ENCODE data around the gene SLAIN1.

- TF ChIP-seq CTCF (IDR thresholded peaks at IDR 0.05 in 8 of 11, conservative IDR thresholded peaks at IDR 0.05 in 3 of 11) (no peak), POLR2A (IDR thresholded peaks at IDR 0.05) (no peak), POLR2AphosphoS5 (IDR thresholded peaks at IDR 0.05) (no peak)
Observed at GRCh38 chr13:77674852-77675251, 22.6 kb upstream of the SLAIN1 start.
